CD4-positive, alpha-beta T cell (primary cell): Measurements from ENCODE around the gene CACNA1H. TPM values are rescaled to one million over a fixed set of nuclear protein-coding genes. Genes with fewer than 3 reads are reported as not detected.
"Not testable (repeated sequence)": the region's sequence is repeated elsewhere in the genome, so short reads cannot be mapped to it uniquely, and the experiment has no call there.

Source experiments
- ATAC-seq: fragments of 200-7000 bp; cut with Tn5 transposase; one replicate; pipeline ENCODE4 v1.10.0; 2022; ENCODE audit warnings: mild to moderate bottlenecking; ENCODE audit not compliant: poor library complexity
- CTCF ChIA-PET: fragments of 350-600 bp; sonication (Branson Sonifier 250); formaldehyde crosslinking; loops from one replicate; lab custom pipeline; 2021; ENCODE audit warnings: antibody characterized with exemption, inconsistent platforms; lab: Charles Lee
- POLR2A ChIA-PET: fragments of 350-600 bp; sonication (Branson Sonifier 250); formaldehyde crosslinking; loops from one replicate; lab custom pipeline; 2021; ENCODE audit warnings: antibody characterized with exemption, inconsistent platforms; lab: Charles Lee
- DNase-seq, 14 experiments: peaks; one replicate each; pipeline ENCODE4 v3.0.0-alpha.2; 2013 to 2020; ENCODE audit warnings: mixed read lengths in 2 of 14
- H3K27ac ChIP-seq, 2 donors: one replicate each; pipeline versions ENCODE4 v1.5.1 to v1.7.0; 2013; ENCODE audit warnings: low read length in 2 of 2, low read depth in 1 of 2, mild to moderate bottlenecking in 1 of 2
- H3K27me3 ChIP-seq, 2 experiments: 1 replicate in 1 of 2; 2 replicates in 1 of 2; pipeline versions ENCODE4 v1.6.1 to v1.7.0; 2013; ENCODE audit warnings: low read length in 2 of 2, control low read depth in 1 of 2, mild to moderate bottlenecking in 1 of 2, moderate library complexity in 1 of 2; ENCODE audit not compliant: insufficient read depth in 2 of 2, control insufficient read depth in 1 of 2
- H3K36me3 ChIP-seq: one replicate; pipeline ENCODE4 v1.6.1; 2013; ENCODE audit warnings: low read length, control low read depth; ENCODE audit not compliant: insufficient read depth
- H3K4me1 ChIP-seq: one replicate; pipeline ENCODE4 v1.6.1; 2013; ENCODE audit warnings: low read length, control low read depth; ENCODE audit not compliant: insufficient read depth
- H3K4me3 ChIP-seq: one replicate; pipeline ENCODE4 v1.5.1; 2013; ENCODE audit warnings: mild to moderate bottlenecking, low read length, moderate library complexity
- H3K9me3 ChIP-seq, 2 experiments: 1 replicate in 1 of 2; 2 replicates in 1 of 2; pipeline versions ENCODE4 v1.6.1 to v1.7.0; 2013; ENCODE audit warnings: low read length in 2 of 2, mild to moderate bottlenecking in 2 of 2, control low read depth in 1 of 2, moderate library complexity in 1 of 2; ENCODE audit not compliant: control insufficient read depth in 1 of 2, insufficient read depth in 1 of 2
- H3K27ac Mint-ChIP-seq: one replicate; pipeline ENCODE4 v1.8.0; 2020; ENCODE audit warnings: mixed read lengths
- H3K27me3 Mint-ChIP-seq: one replicate; pipeline ENCODE4 v1.8.0; 2021; ENCODE audit warnings: mixed read lengths
- H3K36me3 Mint-ChIP-seq: one replicate; pipeline ENCODE4 v1.8.0; 2021; ENCODE audit warnings: low read depth, mixed read lengths
- H3K4me1 Mint-ChIP-seq: one replicate; pipeline ENCODE4 v1.8.0; 2021; ENCODE audit warnings: low read depth, mixed read lengths
- H3K4me3 Mint-ChIP-seq: one replicate; pipeline ENCODE4 v1.8.0; 2020; ENCODE audit warnings: mild to moderate bottlenecking, mixed read lengths
- H3K9me3 Mint-ChIP-seq: one replicate; pipeline ENCODE4 v1.8.0; 2020; ENCODE audit warnings: mixed read lengths
- intact Hi-C, 2 experiments: fragments of 100-400 bp; cut with DNase I in 1 of 2; cut with micrococcal nuclease in 1 of 2; formaldehyde crosslinking; loops; one replicate each; pipeline versions ENCODE4 v1.15.1 to v1.9.0; 2023 to 2025; cut with DNase I, micrococcal nuclease
- total RNA-seq, 174 experiments: library from RNA in 2 of 174; stranded (reverse) in 2 of 174; gene quantifications; one replicate each; pipeline ENCODE4 v1.2.3 and lab custom pipeline; 2021 to 2026

CACNA1H gene
- total RNA-seq, 2 experiments from 2014 or later: 5.7 to 6.3 TPM

- H3K27me3 Mint-ChIP-seq, DNase-seq, H3K27ac Mint-ChIP-seq, H3K27me3 ChIP-seq, H3K4me3 Mint-ChIP-seq, H3K27ac ChIP-seq, POLR2A ChIA-PET, H3K9me3 ChIP-seq, H3K9me3 Mint-ChIP-seq, intact Hi-C loops, ATAC-seq, CTCF ChIA-PET, H3K36me3 ChIP-seq, H3K4me1 ChIP-seq, H3K4me1 Mint-ChIP-seq, H3K4me3 ChIP-seq, H3K36me3 Mint-ChIP-seq: not testable (repeated sequence)
These were observed 86.7 kb downstream of the CACNA1H start for GRCh38 chr16:1239575-1239974.

GRCh38 chr16:1240436-1240835 is 87.5 kb downstream of the CACNA1H start, which contains the start of gene TPSAB1:
TPSAB1 (plus strand) TSS chr16:1240705; CDS start chr16:1240939, 234 bp downstream.
- CTCF ChIA-PET, H3K27me3 ChIP-seq, H3K27ac Mint-ChIP-seq, H3K27me3 Mint-ChIP-seq, H3K36me3 Mint-ChIP-seq, H3K4me1 Mint-ChIP-seq, H3K4me3 ChIP-seq, H3K36me3 ChIP-seq, H3K9me3 Mint-ChIP-seq, H3K27ac ChIP-seq, H3K9me3 ChIP-seq, intact Hi-C loops, H3K4me3 Mint-ChIP-seq, POLR2A ChIA-PET, ATAC-seq, DNase-seq, H3K4me1 ChIP-seq: not testable (repeated sequence)

GRCh38 chr16:1241081-1241480 is 88.2 kb downstream of the CACNA1H start:
- H3K27ac Mint-ChIP-seq, intact Hi-C loops, H3K4me1 Mint-ChIP-seq, POLR2A ChIA-PET, ATAC-seq, CTCF ChIA-PET, H3K36me3 ChIP-seq, H3K36me3 Mint-ChIP-seq, H3K27me3 ChIP-seq, DNase-seq, H3K9me3 Mint-ChIP-seq, H3K4me1 ChIP-seq, H3K4me3 ChIP-seq, H3K9me3 ChIP-seq, H3K4me3 Mint-ChIP-seq, H3K27ac ChIP-seq: not testable (repeated sequence)
- peaks cover 13% of the 10 kb centered on the region for H3K27me3 Mint-ChIP-seq

- intact Hi-C loops, ATAC-seq, H3K36me3 Mint-ChIP-seq, H3K27me3 ChIP-seq, H3K4me3 Mint-ChIP-seq, H3K4me1 ChIP-seq, H3K36me3 ChIP-seq, POLR2A ChIA-PET, H3K9me3 Mint-ChIP-seq, H3K4me3 ChIP-seq, DNase-seq, H3K9me3 ChIP-seq, CTCF ChIA-PET, H3K27ac Mint-ChIP-seq, H3K4me1 Mint-ChIP-seq, H3K27ac ChIP-seq: not testable (repeated sequence)
- H3K27me3 Mint-ChIP-seq: peaks cover 32% of the 10 kb centered on the region
These were observed 90.5 kb downstream of the CACNA1H start for GRCh38 chr16:1243363-1243762.

- DNase-seq: peak in 1 of 14 experiments; percentile 4
- H3K4me1 Mint-ChIP-seq, CTCF ChIA-PET, ATAC-seq, H3K9me3 Mint-ChIP-seq, H3K36me3 Mint-ChIP-seq, intact Hi-C loops, H3K9me3 ChIP-seq, H3K27ac Mint-ChIP-seq, H3K27ac ChIP-seq, POLR2A ChIA-PET, H3K4me3 Mint-ChIP-seq, H3K36me3 ChIP-seq, H3K4me1 ChIP-seq, H3K27me3 ChIP-seq, H3K4me3 ChIP-seq: not testable (repeated sequence)
- peaks cover 32% of the 10 kb centered on the region for H3K27me3 Mint-ChIP-seq
These were observed 91.3 kb downstream of the CACNA1H start for GRCh38 chr16:1243907-1244850.
